Lower lobe of right lung (tissue), 2 donors: ENCODE results near the gene PARP16. TPM values are rescaled to one million over a fixed set of nuclear protein-coding genes. Genes with fewer than 3 reads are reported as not detected.
A peak's percentile ranks its signal among the peaks of the same experiment; 100 is the strongest.

Experiments
- ATAC-seq, 2 donors: fragments of 200-7000 bp; cut with Tn5 transposase; one replicate each; pipeline ENCODE4 v1.9.1; 2020 to 2022; ENCODE audit warnings: mild to moderate bottlenecking in 2 of 2, moderate library complexity in 2 of 2
- DNase-seq: peaks from one replicate; pipeline ENCODE4 v3.0.0-alpha.2; 2020
- H3K27ac ChIP-seq: fragments of 200-600 bp; one replicate; pipeline ENCODE4 v1.8.0; 2022
- H3K27me3 ChIP-seq: fragments of 200-600 bp; one replicate; pipeline ENCODE4 v1.8.0; 2022; ENCODE audit warnings: low read depth
- H3K36me3 ChIP-seq: fragments of 200-600 bp; one replicate; pipeline ENCODE4 v1.8.0; 2022; ENCODE audit warnings: mild to moderate bottlenecking
- H3K4me1 ChIP-seq: fragments of 200-600 bp; one replicate; pipeline ENCODE4 v1.8.0; 2022
- H3K4me3 ChIP-seq: fragments of 200-600 bp; one replicate; pipeline ENCODE4 v1.8.0; 2022; ENCODE audit warnings: mild to moderate bottlenecking
- H3K9me3 ChIP-seq: fragments of 200-600 bp; one replicate; pipeline ENCODE4 v1.8.0; 2022
- CTCF ChIP-seq: fragments of 200-600 bp; IDR thresholded peaks from one replicate; pipeline ENCODE4 v1.8.0; 2022; ENCODE audit warnings: antibody characterized with exemption, mild to moderate bottlenecking
- intact Hi-C: fragments of 100-400 bp; cut with DNase I; formaldehyde crosslinking; loops from one replicate; pipeline ENCODE4 v1.11.0; 2022
- total RNA-seq: library from RNA; stranded (reverse); fragmentation: NEBNext Ultra II Directional; extraction: Animal tissue kit (Norgen Biotek cat#: 25700); gene quantifications from one replicate; pipeline ENCODE4 v1.2.1, GENCODE V29; 2021
- donor health status: DM: no; HTN: yes; CAD: no; lungs with severe emphysema.

Gene PARP16
- total RNA-seq, 1 donor from 2014 or later, result 8.8 TPM

- Histone ChIP-seq H3K4me3 (no peak overlapping the region), H3K36me3 (peaks cover 63% of the 10 kb centered on the region), H3K4me1 (peaks cover 2% of the 10 kb centered on the region), H3K9me3 (no peaks in the 10 kb centered on the region), H3K27me3 (no peaks in the 10 kb centered on the region), H3K27ac (no peak overlapping the region)
- intact Hi-C loops, result no loop called here
- no peak for TF ChIP-seq CTCF
- DNase-seq, result no peak
- ATAC-seq, result no peak
These were observed 23.4 kb downstream of the PARP16 start for GRCh38 chr15:65263313-65263712.

GRCh38 chr15:65260968-65261367 lies 25.7 kb downstream of the PARP16 start:
- intact Hi-C loops, result no loop called here
- no peak for TF ChIP-seq CTCF
- no peak overlapping the region for H3K27ac ChIP-seq
- no peaks in the 10 kb centered on the region for H3K9me3 ChIP-seq
- DNase-seq (no peak), ATAC-seq (no peak)
- H3K36me3 ChIP-seq, result peaks cover 56% of the 10 kb centered on the region
- peaks cover 4% of the 10 kb centered on the region for H3K4me1 ChIP-seq
- no peaks in the 10 kb centered on the region for H3K27me3 ChIP-seq
- H3K4me3 ChIP-seq, result no peak overlapping the region

- Histone ChIP-seq H3K27me3 (no peaks in the 10 kb centered on the region), H3K9me3 (no peaks in the 10 kb centered on the region), H3K27ac (peak overlapping the region; percentile 42), H3K4me3 (no peak overlapping the region), H3K4me1 (peaks cover 4% of the 10 kb centered on the region), H3K36me3 (peaks cover 45% of the 10 kb centered on the region)
- no peak for DNase-seq
- intact Hi-C loops, result no loop called here
- no peak for TF ChIP-seq CTCF
- ATAC-seq, result peak in 1 of 2 donors; percentile 29
These were observed 27.3 kb downstream of the PARP16 start for GRCh38 chr15:65259367-65259797.

GRCh38 chr15:65258375-65259262 lies 28.1 kb downstream of the PARP16 start:
- intact Hi-C loops, result no loop called here
- Histone ChIP-seq H3K27ac (peak overlapping the region; percentile 42), H3K27me3 (no peaks in the 10 kb centered on the region), H3K9me3 (no peaks in the 10 kb centered on the region), H3K4me1 (peaks cover 4% of the 10 kb centered on the region), H3K36me3 (peaks cover 38% of the 10 kb centered on the region), H3K4me3 (no peak overlapping the region)
- no peak for TF ChIP-seq CTCF
- DNase-seq, result no peak
- ATAC-seq, result peak; percentile 41 to 55

- Histone ChIP-seq H3K36me3 (peaks cover 19% of the 10 kb centered on the region), H3K4me3 (no peak overlapping the region), H3K27me3 (no peaks in the 10 kb centered on the region), H3K4me1 (peaks cover 4% of the 10 kb centered on the region), H3K9me3 (no peaks in the 10 kb centered on the region), H3K27ac (no peak overlapping the region)
- no peak for DNase-seq
- TF ChIP-seq CTCF, result no peak
- intact Hi-C loops, result no loop called here
- no peak for ATAC-seq
These were observed 31.1 kb downstream of the PARP16 start for GRCh38 chr15:65255486-65256140.
